Uterus (tissue), 2 donors: ENCODE measurements around the gene NR1D2.

Source experiments
- POLR2A ChIP-seq, 2 donors: fragments of 450-650 bp; IDR thresholded peaks; one replicate each; pipeline ENCODE4 v1.6.1; 2016; ENCODE audit warnings: antibody characterized with exemption in 2 of 2, mild to moderate bottlenecking in 1 of 2, moderate library complexity in 1 of 2
- TF ChIP-seq, protein P1 (sequence below), 4 experiments: fragments of 200-600 bp in 2 of 4; fragments of 450-650 bp in 2 of 4; sonication (generic) in 2 of 4; IDR thresholded peaks; one replicate each; pipeline ENCODE4 v1.5.1; 2016 to 2019; ENCODE audit warnings: antibody characterized with exemption in 4 of 4, mild to moderate bottlenecking in 2 of 4, moderate library complexity in 1 of 4

DNA sequence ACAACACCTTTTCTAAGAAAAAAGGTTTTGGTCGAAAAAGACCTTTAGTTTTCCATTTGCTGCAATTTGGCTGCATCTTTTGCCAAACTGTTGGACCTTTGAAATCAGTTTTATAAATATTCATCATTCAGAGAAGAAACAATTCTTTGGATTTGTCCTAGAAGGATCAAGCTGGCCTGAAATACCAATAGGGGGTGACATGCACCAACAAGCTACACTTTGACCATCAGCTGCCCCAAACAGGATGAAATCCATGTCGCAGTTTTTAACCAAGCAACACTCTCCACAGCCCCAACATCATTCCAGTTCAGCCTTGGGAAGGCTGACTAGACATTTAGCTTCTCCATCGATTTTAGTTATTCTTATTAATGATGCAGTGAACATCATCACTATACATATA lies 18.4 kb upstream of the NR1D2 start:
- TF ChIP-seq, protein P1, sequence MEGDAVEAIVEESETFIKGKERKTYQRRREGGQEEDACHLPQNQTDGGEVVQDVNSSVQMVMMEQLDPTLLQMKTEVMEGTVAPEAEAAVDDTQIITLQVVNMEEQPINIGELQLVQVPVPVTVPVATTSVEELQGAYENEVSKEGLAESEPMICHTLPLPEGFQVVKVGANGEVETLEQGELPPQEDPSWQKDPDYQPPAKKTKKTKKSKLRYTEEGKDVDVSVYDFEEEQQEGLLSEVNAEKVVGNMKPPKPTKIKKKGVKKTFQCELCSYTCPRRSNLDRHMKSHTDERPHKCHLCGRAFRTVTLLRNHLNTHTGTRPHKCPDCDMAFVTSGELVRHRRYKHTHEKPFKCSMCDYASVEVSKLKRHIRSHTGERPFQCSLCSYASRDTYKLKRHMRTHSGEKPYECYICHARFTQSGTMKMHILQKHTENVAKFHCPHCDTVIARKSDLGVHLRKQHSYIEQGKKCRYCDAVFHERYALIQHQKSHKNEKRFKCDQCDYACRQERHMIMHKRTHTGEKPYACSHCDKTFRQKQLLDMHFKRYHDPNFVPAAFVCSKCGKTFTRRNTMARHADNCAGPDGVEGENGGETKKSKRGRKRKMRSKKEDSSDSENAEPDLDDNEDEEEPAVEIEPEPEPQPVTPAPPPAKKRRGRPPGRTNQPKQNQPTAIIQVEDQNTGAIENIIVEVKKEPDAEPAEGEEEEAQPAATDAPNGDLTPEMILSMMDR (IDR thresholded peaks at IDR 0.05) = no peak
- TF ChIP-seq POLR2A (IDR thresholded peaks at IDR 0.05) = no peak
